ENCODE measurements around the gene METTL16. TPM values are rescaled to one million over a fixed set of nuclear protein-coding genes. Genes with fewer than 3 reads are reported as not detected.
"Not testable (repeated sequence)": the region's sequence is repeated elsewhere in the genome, so short reads cannot be mapped to it uniquely, and the experiment has no call there.

METTL16 gene
- total RNA-seq, 1 donor: 14.8 TPM

- DNase-seq (ENCODE audit: insufficient read length, low spot score, missing footprints): no peak
- Histone ChIP-seq H3K9me3 (ENCODE audit: low read depth, low read length) (no peaks in the 10 kb centered on the region), H4K20me1 (ENCODE audit: insufficient read depth, low read length) (no peaks in the 10 kb centered on the region), H3K4me1 (ENCODE audit: insufficient read depth, low read length) (no peaks in the 10 kb centered on the region), H3K27me3 (ENCODE audit: insufficient read depth, low read length) (no peaks in the 10 kb centered on the region), H2AFZ (ENCODE audit: low read length) (no peak overlapping the region), H3K4me2 (ENCODE audit: insufficient read depth, low read length) (no peak overlapping the region), H3K79me2 (ENCODE audit: insufficient read depth, low read length) (no peaks in the 10 kb centered on the region), H3K4me3 (ENCODE audit: insufficient read depth, low read length) (no peak overlapping the region), H3K36me3 (ENCODE audit: insufficient read depth, low read length) (no peaks in the 10 kb centered on the region), H3K27ac (ENCODE audit: low read depth, low read length) (no peak overlapping the region)
- no peak for TF ChIP-seq CTCF (IDR thresholded peaks at IDR 0.05; ENCODE audit: extremely low read depth, low read depth, low read length)
Measured at GRCh38 chr17:2542456-2542855, 30.8 kb upstream of the METTL16 start.

GRCh38 chr17:2542056-2542455 is 30.4 kb upstream of the METTL16 start:
- H4K20me1 ChIP-seq (ENCODE audit: insufficient read depth, low read length): no peaks in the 10 kb centered on the region
- H3K79me2 ChIP-seq (ENCODE audit: insufficient read depth, low read length): no peaks in the 10 kb centered on the region
- H3K27ac ChIP-seq (ENCODE audit: low read depth, low read length): no peak overlapping the region
- no peaks in the 10 kb centered on the region for H3K9me3 ChIP-seq (ENCODE audit: low read depth, low read length)
- no peaks in the 10 kb centered on the region for H3K36me3 ChIP-seq (ENCODE audit: insufficient read depth, low read length)
- no peak overlapping the region for H2AFZ ChIP-seq (ENCODE audit: low read length)
- no peak for DNase-seq (ENCODE audit: insufficient read length, low spot score, missing footprints)
- H3K4me1 ChIP-seq (ENCODE audit: insufficient read depth, low read length): no peaks in the 10 kb centered on the region
- H3K4me2 ChIP-seq (ENCODE audit: insufficient read depth, low read length): no peak overlapping the region
- H3K4me3 ChIP-seq (ENCODE audit: insufficient read depth, low read length): no peak overlapping the region
- TF ChIP-seq CTCF (IDR thresholded peaks at IDR 0.05; ENCODE audit: extremely low read depth, low read depth, low read length): no peak
- no peaks in the 10 kb centered on the region for H3K27me3 ChIP-seq (ENCODE audit: insufficient read depth, low read length)

GRCh38 chr17:2537579-2537978 is 25.9 kb upstream of the METTL16 start:
- H3K27me3 ChIP-seq (ENCODE audit: insufficient read depth, low read length); H3K9me3 ChIP-seq (ENCODE audit: low read depth, low read length); H2AFZ ChIP-seq (ENCODE audit: low read length); H3K36me3 ChIP-seq (ENCODE audit: insufficient read depth, low read length); H3K27ac ChIP-seq (ENCODE audit: low read depth, low read length); H4K20me1 ChIP-seq (ENCODE audit: insufficient read depth, low read length); H3K4me1 ChIP-seq (ENCODE audit: insufficient read depth, low read length); DNase-seq (ENCODE audit: insufficient read length, low spot score, missing footprints); H3K4me2 ChIP-seq (ENCODE audit: insufficient read depth, low read length); H3K4me3 ChIP-seq (ENCODE audit: insufficient read depth, low read length); H3K79me2 ChIP-seq (ENCODE audit: insufficient read depth, low read length): not testable (repeated sequence)

GRCh38 chr17:2532146-2532720 is 20.5 kb upstream of the METTL16 start:
- no peaks in the 10 kb centered on the region for H3K27me3 ChIP-seq (ENCODE audit: insufficient read depth, low read length)
- H3K4me3 ChIP-seq (ENCODE audit: insufficient read depth, low read length): no peak overlapping the region
- DNase-seq (ENCODE audit: insufficient read length, low spot score, missing footprints): no peak
- H3K4me1 ChIP-seq (ENCODE audit: insufficient read depth, low read length): no peaks in the 10 kb centered on the region
- H2AFZ ChIP-seq (ENCODE audit: low read length): no peak overlapping the region
- no peaks in the 10 kb centered on the region for H3K79me2 ChIP-seq (ENCODE audit: insufficient read depth, low read length)
- H3K4me2 ChIP-seq (ENCODE audit: insufficient read depth, low read length): no peak overlapping the region
- no peaks in the 10 kb centered on the region for H3K36me3 ChIP-seq (ENCODE audit: insufficient read depth, low read length)
- no peaks in the 10 kb centered on the region for H4K20me1 ChIP-seq (ENCODE audit: insufficient read depth, low read length)
- TF ChIP-seq CTCF (IDR thresholded peaks at IDR 0.05; ENCODE audit: extremely low read depth, low read depth, low read length): no peak
- no peaks in the 10 kb centered on the region for H3K9me3 ChIP-seq (ENCODE audit: low read depth, low read length)
- H3K27ac ChIP-seq (ENCODE audit: low read depth, low read length): no peak overlapping the region

GRCh38 chr17:2531243-2531954 is 19.7 kb upstream of the METTL16 start:
- not testable (repeated sequence) for H3K4me2 ChIP-seq (ENCODE audit: insufficient read depth, low read length); H3K27ac ChIP-seq (ENCODE audit: low read depth, low read length); H3K79me2 ChIP-seq (ENCODE audit: insufficient read depth, low read length); DNase-seq (ENCODE audit: insufficient read length, low spot score, missing footprints); H3K36me3 ChIP-seq (ENCODE audit: insufficient read depth, low read length); H3K4me1 ChIP-seq (ENCODE audit: insufficient read depth, low read length); H3K27me3 ChIP-seq (ENCODE audit: insufficient read depth, low read length); H3K9me3 ChIP-seq (ENCODE audit: low read depth, low read length); H4K20me1 ChIP-seq (ENCODE audit: insufficient read depth, low read length); H2AFZ ChIP-seq (ENCODE audit: low read length); H3K4me3 ChIP-seq (ENCODE audit: insufficient read depth, low read length)

- not testable (repeated sequence) for DNase-seq (ENCODE audit: insufficient read length, low spot score, missing footprints); H3K4me2 ChIP-seq (ENCODE audit: insufficient read depth, low read length); H3K4me3 ChIP-seq (ENCODE audit: insufficient read depth, low read length); H3K9me3 ChIP-seq (ENCODE audit: low read depth, low read length); H4K20me1 ChIP-seq (ENCODE audit: insufficient read depth, low read length); H3K27me3 ChIP-seq (ENCODE audit: insufficient read depth, low read length); H3K79me2 ChIP-seq (ENCODE audit: insufficient read depth, low read length); H2AFZ ChIP-seq (ENCODE audit: low read length); H3K36me3 ChIP-seq (ENCODE audit: insufficient read depth, low read length); H3K27ac ChIP-seq (ENCODE audit: low read depth, low read length); H3K4me1 ChIP-seq (ENCODE audit: insufficient read depth, low read length)
Measured at GRCh38 chr17:2521775-2522410, 10.2 kb upstream of the METTL16 start.

Data from osteoblast (primary cell).